Small intestine (tissue), 7 donors: ENCODE measurements around the gene VSNL1. TPM values are rescaled to one million over a fixed set of nuclear protein-coding genes. Genes with fewer than 3 reads are reported as not detected.
"Not testable (repeated sequence)": the region's sequence is repeated elsewhere in the genome, so short reads cannot be mapped to it uniquely, and the experiment has no call there.

Experiments used
- DNase-seq, 2 donors: peaks; one replicate each; pipeline versions ENCODE4 v3.0.0 to v3.0.0-alpha.2; 2013
- FAIRE-seq: peaks from 2 replicates; lab custom pipeline; 2012; peaks lifted over from hg19 to GRCh38; lab: Jason Lieb, UNC
- H3K27ac ChIP-seq, 3 donors: one replicate each; pipeline ENCODE4 v1.5.1; 2013; ENCODE audit warnings: low read length in 2 of 3, mild to moderate bottlenecking in 2 of 3, control low read depth in 1 of 3, inconsistent platforms in 1 of 3, low read depth in 1 of 3, moderate library complexity in 1 of 3
- H3K27me3 ChIP-seq, 3 donors: one replicate each; pipeline ENCODE4 v1.6.1; 2013; ENCODE audit warnings: low read length in 3 of 3, inconsistent platforms in 1 of 3; ENCODE audit not compliant: control insufficient read depth in 3 of 3, insufficient read depth in 3 of 3
- H3K36me3 ChIP-seq, 3 donors: one replicate each; pipeline ENCODE4 v1.6.1; 2013; ENCODE audit warnings: low read length in 3 of 3, inconsistent platforms in 1 of 3, low read depth in 1 of 3, mild to moderate bottlenecking in 1 of 3, moderate library complexity in 1 of 3; ENCODE audit not compliant: control insufficient read depth in 3 of 3, insufficient read depth in 2 of 3
- H3K4me1 ChIP-seq, 3 donors: one replicate each; pipeline ENCODE4 v1.6.1; 2013; ENCODE audit warnings: low read length in 2 of 3, inconsistent platforms in 1 of 3, low read depth in 1 of 3, mild to moderate bottlenecking in 1 of 3, moderate library complexity in 1 of 3; ENCODE audit not compliant: control insufficient read depth in 3 of 3, insufficient read depth in 2 of 3
- H3K4me3 ChIP-seq, 3 donors: one replicate each; pipeline ENCODE4 v1.5.1; 2013; ENCODE audit warnings: low read length in 3 of 3, control low read depth in 1 of 3, inconsistent platforms in 1 of 3, low read depth in 1 of 3, mild to moderate bottlenecking in 1 of 3, moderate library complexity in 1 of 3
- H3K9me3 ChIP-seq, 2 donors: one replicate each; pipeline ENCODE4 v1.6.1; 2013; ENCODE audit warnings: low read depth in 1 of 2, low read length in 1 of 2; ENCODE audit not compliant: control insufficient read depth in 2 of 2, insufficient read depth in 1 of 2
- WGBS, 3 donors: extraction: QIAGEN DNeasy Blood & Tissue Kit; methylation state at CpG; one replicate each; pipeline ENCODE4 v1.1.7; 2013; 5-methylcytosine and 5-hydroxymethylcytosine counted together
- polyA plus RNA-seq, 4 donors: library from polyadenylated mRNA; stranded (reverse) in 3 of 4; unstranded in 1 of 4; fragments of 200-250 nt in 3 of 4; fragments of 120-200 nt in 1 of 4; gene quantifications; one replicate each; pipeline versions ENCODE4 v1.2.1 to v1.2.3, GENCODE V29; 2013
- donor health status: healthy with polysubstance abuse.
- donor health status: control.
- donor health status: control.
- donor health status: Bipolar disorder and iron deficiency.
- donor health status: healthy.

VSNL1 gene
- polyA plus RNA-seq, 4 donors: 0.07 to 0.54 (median 0.16) TPM; not detected in 1

- not testable (repeated sequence) for H3K36me3 ChIP-seq, H3K9me3 ChIP-seq, FAIRE-seq
Observed at GRCh38 chr2:17565726-17566125, 25.2 kb downstream of the VSNL1 start.

DNA sequence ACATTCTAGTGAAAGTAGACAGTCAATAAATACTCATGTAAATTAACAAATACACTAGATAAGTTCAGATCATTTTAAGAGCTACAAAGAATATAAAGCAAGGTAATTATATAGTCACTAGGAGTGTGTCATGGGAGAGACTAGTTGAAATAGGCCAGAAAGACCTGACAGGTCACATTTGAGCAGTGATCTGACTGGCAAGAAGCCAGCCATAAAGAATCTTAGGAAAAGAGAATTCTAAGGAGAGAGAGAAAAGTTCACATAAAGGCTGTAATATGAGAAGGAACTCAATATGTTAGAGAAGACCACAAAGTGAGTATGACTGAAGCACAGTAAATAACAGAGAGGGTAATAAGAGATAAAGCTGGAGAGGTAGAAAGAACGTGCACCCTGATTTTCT lies 31.2 kb downstream of the VSNL1 start:
- FAIRE-seq: no peak
- Histone ChIP-seq H3K27me3 (no peaks in the 10 kb centered on the region), H3K36me3 (no peaks in the 10 kb centered on the region), H3K4me3 (no peak overlapping the region), H3K4me1 (no peaks in the 10 kb centered on the region), H3K9me3 (no peaks in the 10 kb centered on the region), H3K27ac (no peak overlapping the region)
- WGBS, 3 donors: 17 to 43% (median 35%) methylated on average over 1 of the region's 1 CpG
- DNase-seq: no peak

More at GRCh38 chr2:17565726-17566125, 25.2 kb downstream of the VSNL1 start:
- H3K27me3 ChIP-seq, H3K4me1 ChIP-seq, DNase-seq, H3K27ac ChIP-seq, H3K4me3 ChIP-seq: not testable (repeated sequence)
- 84 to 87% (median 84%) methylated on average over 3 of the region's 3 CpGs for WGBS, 3 donors

GRCh38 chr2:17573085-17573803 lies 32.7 kb downstream of the VSNL1 start:
- H3K9me3 ChIP-seq: no peaks in the 10 kb centered on the region
- H3K4me1 ChIP-seq: no peaks in the 10 kb centered on the region
- no peak overlapping the region for H3K4me3 ChIP-seq
- FAIRE-seq (no peak), DNase-seq (peak in 1 of 2 donors; percentile 7)
- H3K27me3 ChIP-seq: no peaks in the 10 kb centered on the region
- 66 to 82% (median 72%) methylated on average over 3 of the region's 3 CpGs for WGBS, 3 donors
- no peaks in the 10 kb centered on the region for H3K36me3 ChIP-seq
- H3K27ac ChIP-seq: no peak overlapping the region

DNA sequence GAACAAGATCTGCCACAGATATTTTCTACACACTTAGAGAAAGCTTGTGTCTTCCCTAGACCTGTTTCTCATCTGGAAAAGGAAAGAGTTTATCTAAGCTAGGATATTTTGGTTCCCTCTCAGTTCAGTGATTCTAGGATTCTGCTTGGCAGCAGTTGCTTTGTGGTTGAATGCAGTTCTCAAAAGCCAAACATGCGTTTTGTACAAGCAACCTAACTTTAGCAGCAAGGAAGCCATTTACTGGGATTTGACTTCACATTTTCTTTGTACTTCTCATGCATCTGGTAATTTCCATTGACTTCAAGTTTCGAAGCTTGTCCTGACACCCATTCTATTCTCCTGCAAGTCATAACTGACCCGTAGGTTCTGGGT lies 33.3 kb downstream of the VSNL1 start:
- no peaks in the 10 kb centered on the region for H3K4me1 ChIP-seq
- no peak overlapping the region for H3K4me3 ChIP-seq
- no peaks in the 10 kb centered on the region for H3K27me3 ChIP-seq
- no peak overlapping the region for H3K27ac ChIP-seq
- WGBS, 3 donors: 76 to 85% (median 80%) methylated on average over 3 of the region's 3 CpGs
- DNase-seq: no peak
- no peak for FAIRE-seq
- no peaks in the 10 kb centered on the region for H3K9me3 ChIP-seq
- no peaks in the 10 kb centered on the region for H3K36me3 ChIP-seq

DNA sequence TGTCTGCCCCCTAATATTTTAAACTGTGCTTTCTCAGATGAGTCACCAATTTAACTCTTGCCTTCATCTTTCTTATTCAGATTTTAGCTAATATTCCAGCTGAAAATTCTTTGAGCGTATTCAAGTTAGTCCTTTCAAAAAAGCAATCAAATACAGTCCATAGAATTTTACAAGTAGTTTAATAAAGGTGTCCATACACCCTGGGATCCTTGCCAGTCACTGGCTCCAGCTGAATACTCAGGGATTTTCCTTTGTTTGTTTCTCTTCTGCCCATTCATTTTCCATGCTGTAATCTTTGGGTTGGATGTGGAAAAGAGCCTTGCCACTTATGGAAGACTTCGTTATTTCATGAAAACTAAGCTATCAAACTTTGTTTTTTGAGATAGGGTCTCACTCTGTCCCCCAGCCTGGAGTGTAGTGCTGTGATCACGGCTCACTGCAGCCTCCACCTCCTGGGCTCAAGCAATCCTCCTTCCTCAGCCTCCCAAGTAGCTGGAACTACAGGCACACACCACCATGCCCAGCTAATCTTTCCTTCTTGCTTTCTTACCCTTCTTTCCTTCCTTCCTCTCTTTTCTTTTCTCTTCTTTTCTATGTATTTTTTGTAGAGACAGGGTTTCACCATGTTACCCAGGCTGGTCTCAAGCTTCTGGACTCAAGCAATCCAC lies 34.0 kb downstream of the VSNL1 start:
- Histone ChIP-seq H3K27me3 (no peaks in the 10 kb centered on the region), H3K4me3 (no peak overlapping the region), H3K4me1 (peaks cover 0 to 3% (median 0%) of the 10 kb centered on the region in 3 donors), H3K9me3 (no peaks in the 10 kb centered on the region), H3K27ac (no peak overlapping the region), H3K36me3 (no peaks in the 10 kb centered on the region)
- no peak for DNase-seq
- FAIRE-seq: no peak
- WGBS, 3 donors: 72 to 82% (median 78%) methylated on average over 3 of the region's 3 CpGs

DNA sequence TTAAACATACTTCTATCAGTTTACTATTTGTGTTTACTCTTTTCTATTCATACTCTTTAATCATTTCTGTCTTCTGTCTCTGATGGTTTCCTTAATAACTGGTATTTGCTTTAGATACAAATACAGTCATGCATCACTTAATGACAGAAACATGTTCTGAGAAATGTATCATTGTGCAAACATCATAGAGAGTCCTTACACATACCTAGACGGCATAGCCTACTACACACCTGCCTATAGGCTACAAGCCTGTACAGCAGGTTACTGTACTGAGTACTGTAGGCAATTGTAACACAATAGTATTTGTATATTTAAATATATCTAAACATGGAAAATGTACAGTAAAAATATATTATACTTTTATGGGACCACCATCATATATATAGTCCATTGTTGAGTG lies 36.3 kb downstream of the VSNL1 start:
- no peaks in the 10 kb centered on the region for H3K9me3 ChIP-seq
- no peaks in the 10 kb centered on the region for H3K36me3 ChIP-seq
- DNase-seq (no peak), FAIRE-seq (no peak)
- H3K27me3 ChIP-seq: no peaks in the 10 kb centered on the region
- no peak overlapping the region for H3K4me3 ChIP-seq
- 65 to 79% (median 70%) methylated on average over 1 of the region's 1 CpG for WGBS, 3 donors
- H3K4me1 ChIP-seq: peaks cover 0 to 4% (median 0%) of the 10 kb centered on the region in 3 donors
- H3K27ac ChIP-seq: no peak overlapping the region

DNA sequence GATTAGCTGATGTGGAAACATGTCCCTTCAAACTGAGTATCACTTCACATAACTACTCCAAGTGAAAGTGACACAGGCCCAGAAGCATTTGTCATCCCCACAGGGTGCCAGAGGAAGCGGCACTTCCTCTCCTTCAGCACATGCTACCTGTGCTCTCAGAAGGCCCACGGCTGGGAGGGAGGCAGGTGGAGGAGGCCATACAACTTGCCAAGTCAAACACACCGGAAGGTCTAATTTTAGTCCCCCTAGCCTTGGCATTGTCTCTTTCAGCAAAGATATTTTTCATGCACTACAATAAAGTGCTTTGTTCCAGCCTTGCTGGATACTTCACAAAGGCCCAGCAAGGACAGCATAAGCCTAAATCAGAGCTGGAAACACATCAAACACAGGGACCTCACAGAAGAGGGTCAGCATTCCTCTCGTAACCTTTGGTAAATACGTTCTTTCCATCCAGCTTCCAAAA lies 38.0 kb downstream of the VSNL1 start:
- Histone ChIP-seq H3K9me3 (no peaks in the 10 kb centered on the region), H3K4me3 (no peak overlapping the region), H3K27me3 (no peaks in the 10 kb centered on the region), H3K4me1 (peaks cover 0 to 4% (median 0%) of the 10 kb centered on the region in 3 donors), H3K27ac (no peak overlapping the region), H3K36me3 (no peaks in the 10 kb centered on the region)
- no peak for DNase-seq
- no peak for FAIRE-seq
- WGBS, 3 donors: 74% methylated on average over 5 of the region's 5 CpGs

- FAIRE-seq (no peak), DNase-seq (peak; percentile 6 to 30)
- no peak overlapping the region for H3K27ac ChIP-seq
Observed at GRCh38 chr2:17579605-17580318, 39.3 kb downstream of the VSNL1 start.

More at GRCh38 chr2:17579605-17580318, 39.3 kb downstream of the VSNL1 start:
- 38 to 66% (median 51%) methylated on average over 3 of the region's 3 CpGs for WGBS, 3 donors
- no peaks in the 10 kb centered on the region for H3K36me3 ChIP-seq
- no peaks in the 10 kb centered on the region for H3K9me3 ChIP-seq
- no peak overlapping the region for H3K4me3 ChIP-seq
- no peaks in the 10 kb centered on the region for H3K27me3 ChIP-seq
- H3K4me1 ChIP-seq: peaks cover 0 to 4% (median 0%) of the 10 kb centered on the region in 3 donors
